Non-pigmented ciliary epithelial cell (primary cell): ENCODE data around the gene YES1.
"Not testable (repeated sequence)": the region's sequence is repeated elsewhere in the genome, so short reads cannot be mapped to it uniquely, and the experiment has no call there.

Experiments
- DNase-seq: peaks from one replicate; pipeline ENCODE4 v3.0.0-alpha.2; 2010; ENCODE audit warnings: low read depth

The YES1 gene

GRCh38 chr18:784470-785172 lies 27.4 kb downstream of the YES1 start:
- no peak for DNase-seq

GRCh38 chr18:778194-778927 lies 33.7 kb downstream of the YES1 start:
- DNase-seq = no peak

- peak; percentile 8 for DNase-seq
These were observed 35.0 kb downstream of the YES1 start for GRCh38 chr18:777021-777420.

- DNase-seq = not testable (repeated sequence)
These were observed 36.0 kb downstream of the YES1 start for GRCh38 chr18:776044-776443.

GRCh38 chr18:774811-775210 lies 37.2 kb downstream of the YES1 start:
- DNase-seq = no peak

- DNase-seq = no peak
These were observed 37.9 kb downstream of the YES1 start for GRCh38 chr18:773980-774624.

GRCh38 chr18:770583-770961 lies 41.5 kb downstream of the YES1 start:
- DNase-seq = no peak

- DNase-seq = no peak
These were observed 44.1 kb downstream of the YES1 start for GRCh38 chr18:767961-768360.

GRCh38 chr18:767084-767882 lies 44.8 kb downstream of the YES1 start:
- no peak for DNase-seq

- DNase-seq = no peak
These were observed 45.5 kb downstream of the YES1 start for GRCh38 chr18:766550-766860.

GRCh38 chr18:765764-766549 lies 46.1 kb downstream of the YES1 start:
- no peak for DNase-seq

- not testable (repeated sequence) for DNase-seq
These were observed 52.2 kb downstream of the YES1 start for GRCh38 chr18:759864-760263.

GRCh38 chr18:755506-755905 lies 56.5 kb downstream of the YES1 start:
- DNase-seq = no peak

GRCh38 chr18:754656-755055 lies 57.4 kb downstream of the YES1 start:
- no peak for DNase-seq

- no peak for DNase-seq
These were observed 61.6 kb downstream of the YES1 start for GRCh38 chr18:750456-750855.

GRCh38 chr18:744832-745597 lies 67.0 kb downstream of the YES1 start:
- DNase-seq = no peak

GRCh38 chr18:741931-742512 lies 70.0 kb downstream of the YES1 start:
- DNase-seq = peak; percentile 14

GRCh38 chr18:732371-732770 lies 79.7 kb downstream of the YES1 start:
- DNase-seq = no peak

GRCh38 chr18:731185-731584 lies 80.9 kb downstream of the YES1 start:
- no peak for DNase-seq

GRCh38 chr18:730692-731091 lies 81.3 kb downstream of the YES1 start:
- no peak for DNase-seq

- not testable (repeated sequence) for DNase-seq
These were observed 81.9 kb downstream of the YES1 start for GRCh38 chr18:730120-730519.
